Breast epithelium (tissue), 3 donors: ENCODE results near the gene NXPH4.

Source experiments
- POLR2A ChIP-seq: fragments of 450-650 bp; IDR thresholded peaks from one replicate; pipeline ENCODE4 v1.6.1; 2016; ENCODE audit warnings: antibody characterized with exemption, mild to moderate bottlenecking, moderate library complexity
- POLR2AphosphoS5 ChIP-seq, 3 donors: sonication (generic); formaldehyde crosslinking; IDR thresholded peaks; one replicate each; pipeline ENCODE4 v1.6.1; 2017; ENCODE audit warnings: antibody characterized with exemption in 3 of 3
- TF ChIP-seq, protein P1 (sequence below), 3 donors: fragments of 450-650 bp; IDR thresholded peaks; one replicate each; pipeline ENCODE4 v1.5.1; 2016 to 2017; ENCODE audit warnings: antibody characterized with exemption in 3 of 3, mild to moderate bottlenecking in 3 of 3, moderate library complexity in 3 of 3

DNA sequence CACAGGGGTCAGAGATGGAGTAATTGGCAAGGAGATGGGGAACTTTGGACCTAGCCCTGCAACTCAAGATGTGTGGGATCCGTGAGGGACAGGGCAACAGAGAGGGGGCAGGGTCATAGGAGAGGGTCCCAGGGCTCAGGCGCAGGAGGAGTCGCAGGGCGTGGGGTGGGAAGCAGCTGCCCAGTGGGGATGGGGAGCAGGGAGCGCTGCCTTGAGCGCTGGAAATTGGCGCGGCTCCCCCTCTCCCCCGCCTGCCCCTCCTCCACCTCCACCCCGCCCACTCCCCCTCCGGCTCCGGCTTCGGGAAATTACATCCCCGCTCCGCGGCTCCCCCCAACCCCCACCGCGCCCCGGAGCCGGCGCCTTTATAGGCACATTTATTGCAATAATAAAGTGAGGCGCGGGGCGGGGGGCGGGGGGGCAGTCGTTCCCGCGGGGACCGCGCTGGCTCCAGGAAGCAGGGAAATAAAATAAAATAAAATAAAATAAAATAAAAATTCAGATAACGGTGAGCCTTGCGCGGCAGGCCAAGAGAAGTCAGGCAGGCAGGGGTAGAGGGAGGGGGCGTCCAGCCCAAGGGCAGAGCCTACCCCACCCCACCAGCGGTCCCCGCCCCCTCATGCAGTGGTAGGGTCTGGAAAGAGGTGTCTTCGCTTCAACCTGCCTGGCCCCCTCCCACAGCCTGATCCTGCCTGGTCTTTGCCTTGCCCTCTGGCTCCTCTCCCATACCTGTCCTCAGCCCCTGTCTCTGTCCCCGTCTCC is 3.6 kb downstream of the NXPH4 start:
- TF ChIP-seq, protein P1, sequence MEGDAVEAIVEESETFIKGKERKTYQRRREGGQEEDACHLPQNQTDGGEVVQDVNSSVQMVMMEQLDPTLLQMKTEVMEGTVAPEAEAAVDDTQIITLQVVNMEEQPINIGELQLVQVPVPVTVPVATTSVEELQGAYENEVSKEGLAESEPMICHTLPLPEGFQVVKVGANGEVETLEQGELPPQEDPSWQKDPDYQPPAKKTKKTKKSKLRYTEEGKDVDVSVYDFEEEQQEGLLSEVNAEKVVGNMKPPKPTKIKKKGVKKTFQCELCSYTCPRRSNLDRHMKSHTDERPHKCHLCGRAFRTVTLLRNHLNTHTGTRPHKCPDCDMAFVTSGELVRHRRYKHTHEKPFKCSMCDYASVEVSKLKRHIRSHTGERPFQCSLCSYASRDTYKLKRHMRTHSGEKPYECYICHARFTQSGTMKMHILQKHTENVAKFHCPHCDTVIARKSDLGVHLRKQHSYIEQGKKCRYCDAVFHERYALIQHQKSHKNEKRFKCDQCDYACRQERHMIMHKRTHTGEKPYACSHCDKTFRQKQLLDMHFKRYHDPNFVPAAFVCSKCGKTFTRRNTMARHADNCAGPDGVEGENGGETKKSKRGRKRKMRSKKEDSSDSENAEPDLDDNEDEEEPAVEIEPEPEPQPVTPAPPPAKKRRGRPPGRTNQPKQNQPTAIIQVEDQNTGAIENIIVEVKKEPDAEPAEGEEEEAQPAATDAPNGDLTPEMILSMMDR (IDR thresholded peaks at IDR 0.05), result no peak
- no peak for TF ChIP-seq POLR2A
- no peak for TF ChIP-seq POLR2AphosphoS5 (IDR thresholded peaks at IDR 0.05)
